IgD-negative memory B cell (primary cell): ENCODE results near the gene UNC79. TPM values are rescaled to one million over a fixed set of nuclear protein-coding genes. Genes with fewer than 3 reads are reported as not detected.

ENCODE experiments used
- H3K27ac Mint-ChIP-seq, 3 donors: one replicate each; pipeline ENCODE4 v1.8.0; 2020 to 2022; ENCODE audit warnings: mild to moderate bottlenecking in 3 of 3, mixed read lengths in 3 of 3, moderate library complexity in 1 of 3
- H3K27me3 Mint-ChIP-seq: one replicate; pipeline ENCODE4 v1.8.0; 2021; ENCODE audit warnings: mixed read lengths
- H3K36me3 Mint-ChIP-seq: one replicate; pipeline ENCODE4 v1.8.0; 2020; ENCODE audit warnings: mild to moderate bottlenecking, mixed read lengths
- H3K4me1 Mint-ChIP-seq, 3 donors: one replicate each; pipeline ENCODE4 v1.8.0; 2020 to 2022; ENCODE audit warnings: mixed read lengths in 3 of 3, mild to moderate bottlenecking in 1 of 3
- H3K4me3 Mint-ChIP-seq, 4 donors: one replicate each; pipeline ENCODE4 v1.8.0; 2020 to 2022; ENCODE audit warnings: mild to moderate bottlenecking in 4 of 4, mixed read lengths in 4 of 4, moderate library complexity in 3 of 4
- H3K9me3 Mint-ChIP-seq, 3 donors: one replicate each; pipeline ENCODE4 v1.8.0; 2020 to 2021; ENCODE audit warnings: mixed read lengths in 3 of 3, mild to moderate bottlenecking in 1 of 3
- polyA plus RNA-seq: library from polyadenylated mRNA; unstranded; fragments of 300-500 nt; fragmentation: Illumina TruSeq; gene quantifications from one replicate; pipeline ENCODE4 v1.2.3, GENCODE V29; 2021

UNC79 gene
- polyA plus RNA-seq, 1 donor from 2014 or later: not detected

- Mint-ChIP-seq H3K27ac (no peak overlapping the region), H3K36me3 (no peaks in the 10 kb centered on the region), H3K9me3 (peaks cover 0 to 2% (median 0%) of the 10 kb centered on the region in 3 donors), H3K4me1 (no peaks in the 10 kb centered on the region), H3K27me3 (peaks cover 4% of the 10 kb centered on the region), H3K4me3 (no peak overlapping the region)
Measured at GRCh38 chr14:93752980-93753561, 322.3 kb downstream of the UNC79 start.

DNA sequence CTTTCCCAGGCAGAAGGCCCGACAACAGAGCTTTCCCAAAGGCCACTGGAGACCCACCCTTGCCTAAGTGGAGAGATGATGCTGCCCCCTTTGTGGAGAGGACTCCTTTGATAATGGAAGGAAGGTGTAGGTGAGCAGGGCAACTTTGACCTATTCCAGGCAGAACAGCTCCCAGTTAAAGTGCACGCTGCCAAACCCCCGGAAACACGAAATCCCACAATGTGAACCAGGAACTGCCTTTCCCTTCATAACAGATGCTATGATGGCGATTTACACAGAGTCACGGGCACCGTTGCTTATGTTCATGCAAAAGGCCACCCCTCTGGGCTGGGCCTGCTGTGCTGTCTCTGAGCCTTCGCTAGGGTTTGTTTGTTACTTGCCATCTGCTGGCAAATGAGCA, 322.9 kb downstream of the UNC79 start:
- Mint-ChIP-seq H3K36me3 (no peaks in the 10 kb centered on the region), H3K4me1 (no peaks in the 10 kb centered on the region), H3K27me3 (peaks cover 4% of the 10 kb centered on the region), H3K27ac (no peak overlapping the region), H3K4me3 (no peak overlapping the region), H3K9me3 (peaks cover 0 to 2% (median 0%) of the 10 kb centered on the region in 3 donors)

DNA sequence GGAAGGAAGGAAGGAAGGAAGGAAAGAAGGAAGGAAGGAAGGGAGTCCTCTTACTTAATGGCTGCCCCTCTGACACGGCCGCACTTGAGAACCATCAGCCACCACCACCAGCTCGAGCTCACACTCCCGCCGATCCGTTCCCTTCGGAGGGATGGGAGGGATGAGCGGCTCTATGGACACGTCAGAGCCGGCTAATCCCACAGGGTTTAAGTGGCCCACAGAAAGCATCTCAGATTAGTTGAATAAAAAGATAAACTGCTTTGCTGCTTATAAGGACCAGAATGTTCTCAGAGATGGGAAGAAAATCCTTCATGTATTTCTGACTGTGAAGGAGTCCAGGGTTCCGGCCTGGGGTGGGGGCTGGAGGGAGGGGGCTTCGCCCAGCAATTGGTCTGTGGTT, 326.5 kb downstream of the UNC79 start:
- H3K27me3 Mint-ChIP-seq: peaks cover 7% of the 10 kb centered on the region
- peaks cover 0 to 2% (median 0%) of the 10 kb centered on the region in 3 donors for H3K9me3 Mint-ChIP-seq
- H3K36me3 Mint-ChIP-seq: no peaks in the 10 kb centered on the region
- H3K27ac Mint-ChIP-seq: no peak overlapping the region
- H3K4me3 Mint-ChIP-seq: no peak overlapping the region
- H3K4me1 Mint-ChIP-seq: peaks cover 0 to 4% (median 0%) of the 10 kb centered on the region in 3 donors

Other genes with a start within 250 kb of the UNC79 start
- 53.8 TPM for gene MOAP1, start 246.0 kb upstream of the UNC79 start, polyA plus RNA-seq
- gene LYSET, start 245.6 kb upstream of the UNC79 start, polyA plus RNA-seq: 28.8 TPM
- 31.5 TPM for gene GON7, start 223.9 kb upstream of the UNC79 start, polyA plus RNA-seq
- gene UBR7, start 223.7 kb upstream of the UNC79 start, polyA plus RNA-seq: 39.2 TPM
- gene BTBD7, start 97.9 kb upstream of the UNC79 start, polyA plus RNA-seq: 16.1 TPM
- gene COX8C, start 83.8 kb upstream of the UNC79 start, polyA plus RNA-seq: not detected